Liver (tissue), 9 donors: Measurements from ENCODE around the gene ZNF223. TPM values are rescaled to one million over a fixed set of nuclear protein-coding genes. Genes with fewer than 3 reads are reported as not detected.

Experiments used
- DNase-seq: peaks from one replicate; pipeline ENCODE4 v3.0.0-alpha.2; 2017; ENCODE audit warnings: low spot score
- H3K27ac ChIP-seq, 2 donors: one replicate each; pipeline ENCODE4 v1.7.0; 2013; ENCODE audit warnings: inconsistent platforms in 2 of 2, low read length in 2 of 2, control low read depth in 1 of 2, low read depth in 1 of 2, mild to moderate bottlenecking in 1 of 2
- H3K27me3 ChIP-seq, 4 donors: one replicate each; pipeline versions ENCODE4 v1.6.1 to v1.7.0; 2013; ENCODE audit warnings: low read length in 3 of 4, inconsistent platforms in 1 of 4, mild to moderate bottlenecking in 1 of 4, moderate library complexity in 1 of 4; ENCODE audit not compliant: control insufficient read depth in 4 of 4, insufficient read depth in 4 of 4
- H3K36me3 ChIP-seq, 4 donors: one replicate each; pipeline versions ENCODE4 v1.6.1 to v1.7.0; 2013; ENCODE audit warnings: low read length in 3 of 4, mild to moderate bottlenecking in 3 of 4, low read depth in 1 of 4, moderate library complexity in 1 of 4; ENCODE audit not compliant: control insufficient read depth in 4 of 4, insufficient read depth in 3 of 4
- H3K4me1 ChIP-seq, 4 donors: one replicate each; pipeline versions ENCODE4 v1.6.1 to v1.7.0; 2013; ENCODE audit warnings: low read length in 3 of 4, mild to moderate bottlenecking in 3 of 4, moderate library complexity in 1 of 4; ENCODE audit not compliant: control insufficient read depth in 4 of 4, insufficient read depth in 4 of 4
- H3K4me3 ChIP-seq, 3 donors: one replicate each; pipeline versions ENCODE4 v1.6.1 to v1.7.0; 2013; ENCODE audit warnings: low read length in 3 of 3, control low read depth in 1 of 3, low read depth in 1 of 3, mild to moderate bottlenecking in 1 of 3
- H3K9ac ChIP-seq, 2 donors: one replicate each; pipeline ENCODE4 v1.7.0; 2013; ENCODE audit warnings: low read length in 2 of 2, mild to moderate bottlenecking in 2 of 2, moderate library complexity in 2 of 2, control low read depth in 1 of 2, low read depth in 1 of 2
- H3K9me3 ChIP-seq, 4 donors: one replicate each; pipeline versions ENCODE4 v1.6.1 to v1.7.0; 2013; ENCODE audit warnings: low read length in 3 of 4; ENCODE audit not compliant: control insufficient read depth in 4 of 4
- EGR1 ChIP-seq, 2 donors: IDR thresholded peaks; 2 replicates each; pipeline ENCODE4 v1.6.1; 2016 to 2018; ENCODE audit warnings: antibody characterized with exemption in 2 of 2, low read depth in 2 of 2
- FOXA2 ChIP-seq: IDR thresholded peaks from 2 replicates; pipeline ENCODE4 v1.6.1; 2016; ENCODE audit warnings: antibody characterized with exemption
- GABPA ChIP-seq, 2 donors: IDR thresholded peaks in 1 of 2; conservative IDR thresholded peaks in 1 of 2; 2 replicates each; pipeline ENCODE4 v1.6.1; 2016; ENCODE audit warnings: antibody characterized with exemption in 2 of 2, mild to moderate bottlenecking in 1 of 2, moderate library complexity in 1 of 2
- HNF4A ChIP-seq, 2 donors: conservative IDR thresholded peaks; 2 replicates each; pipeline ENCODE4 v1.6.1; 2016; ENCODE audit warnings: antibody characterized with exemption in 2 of 2, mild to moderate bottlenecking in 2 of 2
- HNF4G ChIP-seq: IDR thresholded peaks from 2 replicates; pipeline ENCODE4 v1.6.1; 2016; ENCODE audit warnings: antibody characterized with exemption
- JUND ChIP-seq, 2 donors: IDR thresholded peaks; 2 replicates each; pipeline ENCODE4 v1.6.1; 2016; ENCODE audit warnings: antibody characterized with exemption in 2 of 2
- NR2F2 ChIP-seq: IDR thresholded peaks from 2 replicates; pipeline ENCODE4 v1.6.1; 2016; ENCODE audit warnings: antibody characterized with exemption
- RAD21 ChIP-seq, 2 donors: IDR thresholded peaks; 2 replicates each; pipeline ENCODE4 v1.6.1; 2016; ENCODE audit warnings: antibody characterized with exemption in 2 of 2, mild to moderate bottlenecking in 2 of 2
- RXRA ChIP-seq, 2 donors: IDR thresholded peaks; 2 replicates each; pipeline ENCODE4 v1.6.1; 2017 to 2018; ENCODE audit warnings: antibody characterized with exemption in 2 of 2, mild to moderate bottlenecking in 1 of 2
- SP1 ChIP-seq: IDR thresholded peaks from 2 replicates; pipeline ENCODE4 v1.6.1; 2018; ENCODE audit warnings: antibody characterized with exemption, mild to moderate bottlenecking
- TAF1 ChIP-seq: conservative IDR thresholded peaks from 2 replicates; pipeline ENCODE4 v1.6.1; 2016; ENCODE audit warnings: antibody characterized with exemption, mild to moderate bottlenecking
- WGBS: extraction: QIAGEN DNeasy Blood & Tissue Kit; methylation state at CpG from one replicate; pipeline ENCODE4 v1.1.7; 2013; 5-methylcytosine and 5-hydroxymethylcytosine counted together
- polyA plus RNA-seq, 2 donors: library from polyadenylated mRNA; stranded (reverse) in 1 of 2; unstranded in 1 of 2; fragments of 200-250 nt in 1 of 2; fragments of >200 nt in 1 of 2; fragmentation: Nextera tagmentation in 1 of 2; extraction: Ambion mirVana in 1 of 2; gene quantifications; one replicate each; pipeline versions ENCODE4 v1.2.1 to v1.2.3, GENCODE V29; 2013 to 2015
- total RNA-seq, 2 donors: library from RNA; depleted of rRNA; stranded (reverse); fragments of >200 nt; gene quantifications; one replicate each; pipeline ENCODE4 v1.2.3, GENCODE V29; 2014
- TF ChIP-seq, protein P1 (sequence below): fragments of 150-350 bp; IDR thresholded peaks from 2 replicates; pipeline ENCODE4 v1.5.1; 2017; ENCODE audit warnings: improper control_type of control experiment, low read depth, low read length; ENCODE audit not compliant: missing input control
- TF ChIP-seq, protein P2 (sequence below): IDR thresholded peaks from 2 replicates; pipeline ENCODE4 v1.6.1; 2016; ENCODE audit warnings: antibody characterized with exemption
- donor health status: healthy.
- donor health status: healthy.
- donor health status: healthy.
- donor health status: healthy.
- donor health status: healthy.

The ZNF223 gene
- total and polyA plus RNA-seq, 4 donors: 1.4 to 2.8 (median 1.9) TPM

DNA sequence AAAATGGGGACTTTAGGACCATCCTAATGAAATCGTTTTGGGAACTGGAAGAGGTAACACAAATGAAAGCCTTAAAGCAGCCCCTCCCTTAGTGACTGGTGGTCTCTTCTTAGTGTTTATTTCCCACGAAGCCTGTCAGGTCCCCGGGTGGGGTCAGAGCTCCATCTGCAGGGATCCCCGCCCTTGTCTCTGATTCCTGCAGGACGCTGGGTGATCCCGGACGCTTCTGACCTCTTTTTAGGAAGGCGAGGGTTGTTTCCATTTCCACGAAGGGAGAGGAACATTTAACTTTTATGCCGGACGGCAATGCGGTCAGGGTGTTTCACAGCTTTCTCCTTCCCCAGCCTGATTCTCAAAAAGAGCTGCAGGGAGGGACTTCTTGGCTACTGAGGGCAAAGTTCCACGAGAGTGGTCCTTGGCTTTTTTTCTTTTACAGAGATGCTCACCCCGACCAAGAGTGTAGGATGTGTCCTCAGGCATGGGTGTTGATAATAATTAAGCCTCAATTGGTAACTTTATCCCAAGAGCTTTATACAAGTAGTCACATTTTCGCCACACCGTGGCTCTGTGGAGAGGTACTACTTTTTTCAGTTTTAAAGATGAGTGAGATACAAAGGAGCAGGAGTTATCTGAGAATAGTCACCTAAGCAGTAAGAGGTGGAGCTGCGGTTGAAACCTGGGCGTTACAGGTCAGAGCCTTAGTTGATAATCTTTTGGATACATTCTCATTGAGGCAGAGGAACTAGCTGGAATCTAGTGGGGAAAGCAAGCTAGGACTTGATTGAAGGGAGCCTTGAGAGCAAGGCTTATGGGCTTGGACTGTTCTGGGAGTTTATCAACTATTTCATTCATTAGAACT lies 20.9 kb downstream of the ZNF223 start (continued):
- TF ChIP-seq, protein P1, sequence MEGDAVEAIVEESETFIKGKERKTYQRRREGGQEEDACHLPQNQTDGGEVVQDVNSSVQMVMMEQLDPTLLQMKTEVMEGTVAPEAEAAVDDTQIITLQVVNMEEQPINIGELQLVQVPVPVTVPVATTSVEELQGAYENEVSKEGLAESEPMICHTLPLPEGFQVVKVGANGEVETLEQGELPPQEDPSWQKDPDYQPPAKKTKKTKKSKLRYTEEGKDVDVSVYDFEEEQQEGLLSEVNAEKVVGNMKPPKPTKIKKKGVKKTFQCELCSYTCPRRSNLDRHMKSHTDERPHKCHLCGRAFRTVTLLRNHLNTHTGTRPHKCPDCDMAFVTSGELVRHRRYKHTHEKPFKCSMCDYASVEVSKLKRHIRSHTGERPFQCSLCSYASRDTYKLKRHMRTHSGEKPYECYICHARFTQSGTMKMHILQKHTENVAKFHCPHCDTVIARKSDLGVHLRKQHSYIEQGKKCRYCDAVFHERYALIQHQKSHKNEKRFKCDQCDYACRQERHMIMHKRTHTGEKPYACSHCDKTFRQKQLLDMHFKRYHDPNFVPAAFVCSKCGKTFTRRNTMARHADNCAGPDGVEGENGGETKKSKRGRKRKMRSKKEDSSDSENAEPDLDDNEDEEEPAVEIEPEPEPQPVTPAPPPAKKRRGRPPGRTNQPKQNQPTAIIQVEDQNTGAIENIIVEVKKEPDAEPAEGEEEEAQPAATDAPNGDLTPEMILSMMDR: no peak
- TF ChIP-seq RXRA (IDR thresholded peaks at IDR 0.05) (no peak), NR2F2 (no peak), EGR1 (IDR thresholded peaks at IDR 0.05; ENCODE audit: low read depth in 2 of 2) (no peak)

DNA sequence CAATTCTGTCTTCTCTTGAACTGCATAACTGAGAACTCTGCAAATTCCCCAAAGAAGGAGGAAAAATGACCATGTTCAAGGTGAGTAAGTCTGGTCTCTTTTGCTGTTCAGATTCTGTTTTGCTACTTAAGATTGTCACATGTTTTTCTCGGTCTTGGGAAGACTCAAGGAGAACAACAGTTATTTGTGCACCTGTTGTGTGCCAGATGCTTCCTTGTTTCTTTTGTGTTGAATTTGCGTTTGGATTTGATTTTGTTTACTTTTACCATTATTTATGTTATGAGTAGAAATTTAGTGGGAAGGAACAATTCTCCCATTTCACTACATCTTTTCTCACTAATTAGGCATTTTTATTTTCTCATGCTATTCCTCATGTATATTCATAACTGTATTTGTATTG lies 24.5 kb downstream of the ZNF223 start:
- Histone ChIP-seq H3K9ac (no peak overlapping the region), H3K27ac (no peak overlapping the region), H3K4me1 (peaks cover 0 to 14% (median 12%) of the 10 kb centered on the region in 4 donors), H3K36me3 (peaks cover 2 to 13% (median 10%) of the 10 kb centered on the region in 4 donors), H3K27me3 (no peaks in the 10 kb centered on the region), H3K4me3 (peak overlapping the region in 1 of 3 donors; percentile 1), H3K9me3 (peaks cover 0 to 6% (median 2%) of the 10 kb centered on the region in 4 donors)
- no peak for DNase-seq
- no peak for TF ChIP-seq GABPA (IDR thresholded peaks at IDR 0.05 in 1 of 2, conservative IDR thresholded peaks at IDR 0.05 in 1 of 2)
- TF ChIP-seq RAD21 (IDR thresholded peaks at IDR 0.05): no peak
- no peak for TF ChIP-seq NR2F2
- WGBS: 96% methylated on average over 2 of the region's 2 CpGs

DNA sequence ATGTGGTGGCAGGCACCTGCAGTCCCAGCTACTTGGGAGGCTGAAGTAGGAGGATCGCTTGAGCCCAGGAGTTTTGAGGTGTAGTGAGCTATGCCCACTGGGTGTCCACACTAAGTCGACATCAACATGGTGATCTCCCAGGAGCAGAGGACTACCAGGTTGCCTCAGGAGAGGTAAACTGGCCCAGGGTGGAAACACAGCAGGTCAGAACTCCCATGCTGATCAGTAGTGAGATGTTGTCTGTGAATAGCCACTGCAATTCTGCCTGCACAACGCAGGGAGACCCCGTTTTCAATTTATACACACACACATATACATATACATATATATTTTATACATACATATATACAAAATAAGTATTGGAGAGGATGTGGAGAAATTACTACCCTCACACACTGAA lies 40.3 kb downstream of the ZNF223 start:
- H3K9me3 ChIP-seq: peaks cover 3 to 8% (median 5%) of the 10 kb centered on the region in 4 donors
- H3K36me3 ChIP-seq: peaks cover 1 to 9% (median 6%) of the 10 kb centered on the region in 4 donors
- DNase-seq: no peak
- no peaks in the 10 kb centered on the region for H3K27me3 ChIP-seq
- no peak overlapping the region for H3K9ac ChIP-seq
- H3K4me3 ChIP-seq: no peak overlapping the region
- H3K4me1 ChIP-seq: peaks cover 0 to 14% (median 9%) of the 10 kb centered on the region in 4 donors
- 57% methylated on average over 4 of the region's 4 CpGs for WGBS
- TF ChIP-seq EGR1 (IDR thresholded peaks at IDR 0.05; ENCODE audit: low read depth in 2 of 2) (no peak), RXRA (IDR thresholded peaks at IDR 0.05) (no peak), RAD21 (IDR thresholded peaks at IDR 0.05) (no peak), JUND (IDR thresholded peaks at IDR 0.05) (no peak), SP1 (no peak), TAF1 (no peak), HNF4G (no peak), HNF4A (conservative IDR thresholded peaks at IDR 0.05) (no peak), FOXA2 (no peak)
- TF ChIP-seq, protein P2, sequence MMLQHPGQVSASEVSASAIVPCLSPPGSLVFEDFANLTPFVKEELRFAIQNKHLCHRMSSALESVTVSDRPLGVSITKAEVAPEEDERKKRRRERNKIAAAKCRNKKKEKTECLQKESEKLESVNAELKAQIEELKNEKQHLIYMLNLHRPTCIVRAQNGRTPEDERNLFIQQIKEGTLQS: no peak
- no peak overlapping the region for H3K27ac ChIP-seq
